Hepatocyte (in vitro differentiated cells): ENCODE measurements around the gene ARAP1. TPM values are rescaled to one million over a fixed set of nuclear protein-coding genes. Genes with fewer than 3 reads are reported as not detected.

Experiments
- DNase-seq: peaks from one replicate; pipeline ENCODE4 v3.0.0-alpha.2; 2016; ENCODE audit warnings: low spot score
- H2AFZ ChIP-seq: fragments of 200-600 bp; sonication (generic); 2 replicates; pipeline ENCODE4 v1.6.0; 2016; ENCODE audit warnings: antibody characterized with exemption, mild to moderate bottlenecking
- H3K27ac ChIP-seq: fragments of 200-600 bp; sonication (generic); 2 replicates; pipeline ENCODE4 v1.5.1; 2016; ENCODE audit warnings: mild to moderate bottlenecking
- H3K27me3 ChIP-seq: fragments of 200-600 bp; sonication (generic); 2 replicates; pipeline ENCODE4 v1.6.1; 2016
- H3K36me3 ChIP-seq: fragments of 200-600 bp; sonication (generic); replicated peaks from 2 replicates; pipeline ENCODE4 v1.5.1; 2016; ENCODE audit warnings: low read depth; ENCODE audit not compliant: insufficient read depth
- H3K4me1 ChIP-seq: fragments of 200-600 bp; sonication (generic); 2 replicates; pipeline ENCODE4 v1.5.1; 2016; ENCODE audit warnings: mild to moderate bottlenecking, moderate library complexity; ENCODE audit not compliant: insufficient read depth
- H3K4me2 ChIP-seq: fragments of 200-600 bp; sonication (generic); 2 replicates; pipeline ENCODE4 v1.6.0; 2016
- H3K4me3 ChIP-seq: fragments of 200-600 bp; sonication (generic); 2 replicates; pipeline ENCODE4 v1.5.1; 2016; ENCODE audit warnings: mild to moderate bottlenecking
- H3K79me2 ChIP-seq: fragments of 200-600 bp; sonication (generic); 2 replicates; pipeline ENCODE4 v1.6.0; 2017; ENCODE audit warnings: mild to moderate bottlenecking
- H3K9me2 ChIP-seq: fragments of 200-600 bp; sonication (generic); replicated peaks from 2 replicates; pipeline ENCODE4 v1.6.0; 2017; ENCODE audit warnings: mild to moderate bottlenecking; ENCODE audit not compliant: insufficient read depth
- H3K9me3 ChIP-seq: fragments of 200-600 bp; sonication (generic); 2 replicates; pipeline ENCODE4 v1.5.1; 2016; ENCODE audit warnings: low read depth, mild to moderate bottlenecking
- H4K20me1 ChIP-seq: fragments of 200-600 bp; sonication (generic); 2 replicates; pipeline ENCODE4 v1.6.0; 2016; ENCODE audit warnings: mild to moderate bottlenecking; ENCODE audit not compliant: insufficient read depth, poor library complexity, severe bottlenecking
- CTCF ChIP-seq: fragments of 200-600 bp; sonication (generic); IDR thresholded peaks from 2 replicates; pipeline ENCODE4 v1.5.1; 2016; ENCODE audit warnings: antibody characterized with exemption, mild to moderate bottlenecking; ENCODE audit not compliant: poor library complexity
- EZH2 ChIP-seq: fragments of 200-600 bp; sonication (generic); IDR thresholded peaks from 2 replicates; pipeline ENCODE4 v1.6.1; 2016; ENCODE audit warnings: antibody characterized with exemption, mild to moderate bottlenecking, borderline replicate concordance
- EZH2phosphoT487 ChIP-seq: fragments of 200-600 bp; sonication (generic); IDR thresholded peaks from one replicate; pipeline ENCODE4 v1.6.1; 2018; ENCODE audit warnings: antibody characterized with exemption, mild to moderate bottlenecking, low read depth, moderate library complexity; ENCODE audit not compliant: unreplicated experiment, severe bottlenecking
- WGBS: methylation state at CpG from one replicate; pipeline ENCODE4 v1.1.6; 2016; ENCODE audit warnings: low lambda C conversion rate; ENCODE audit errors: missing lambda C conversion rate; 5-methylcytosine and 5-hydroxymethylcytosine counted together
- polyA plus RNA-seq: library from polyadenylated mRNA; unstranded; fragments of >200 nt; fragmentation: Nextera tagmentation; extraction: Ambion mirVana; gene quantifications from 2 replicates; pipeline ENCODE4 v1.2.1, GENCODE V29; 2016
- total RNA-seq: library from RNA; depleted of rRNA; stranded (reverse); fragments of >200 nt; gene quantifications from 2 replicates; pipeline ENCODE4 v1.2.3, GENCODE V29; 2014

Gene ARAP1
- total and polyA plus RNA-seq, 2 experiments from 2014 or later: 60.2 to 118 TPM

GRCh38 chr11:72652873-72653630, 99.2 kb downstream of the ARAP1 start:
- TF ChIP-seq CTCF: no peak
- TF ChIP-seq EZH2phosphoT487: no peak
- no peak for TF ChIP-seq EZH2
- Histone ChIP-seq H3K27ac (no peak overlapping the region), H3K27me3 (no peaks in the 10 kb centered on the region), H4K20me1 (no peaks in the 10 kb centered on the region), H3K36me3 (no peaks in the 10 kb centered on the region), H3K4me3 (no peak overlapping the region), H3K9me2 (no peaks in the 10 kb centered on the region), H3K4me2 (no peak overlapping the region), H3K4me1 (no peaks in the 10 kb centered on the region), H3K9me3 (no peaks in the 10 kb centered on the region), H3K79me2 (no peaks in the 10 kb centered on the region), H2AFZ (no peak overlapping the region)
- no peak for DNase-seq
- 35% methylated on average over 13 of the region's 13 CpGs for WGBS

GRCh38 chr11:72652133-72652532, 100.1 kb downstream of the ARAP1 start:
- Histone ChIP-seq H3K27me3 (no peaks in the 10 kb centered on the region), H3K9me3 (no peaks in the 10 kb centered on the region), H2AFZ (no peak overlapping the region), H3K36me3 (no peaks in the 10 kb centered on the region), H3K4me1 (no peaks in the 10 kb centered on the region), H3K79me2 (no peaks in the 10 kb centered on the region), H3K4me2 (no peak overlapping the region), H3K27ac (no peak overlapping the region), H3K9me2 (no peaks in the 10 kb centered on the region), H4K20me1 (no peaks in the 10 kb centered on the region), H3K4me3 (no peak overlapping the region)
- TF ChIP-seq CTCF: no peak
- no peak for TF ChIP-seq EZH2
- TF ChIP-seq EZH2phosphoT487: no peak
- no peak for DNase-seq

GRCh38 chr11:72649215-72649976, 102.8 kb downstream of the ARAP1 start:
- Histone ChIP-seq H3K36me3 (no peaks in the 10 kb centered on the region), H3K4me1 (no peaks in the 10 kb centered on the region), H3K27ac (no peak overlapping the region), H3K9me2 (no peaks in the 10 kb centered on the region), H4K20me1 (no peaks in the 10 kb centered on the region), H3K27me3 (no peaks in the 10 kb centered on the region), H3K9me3 (no peaks in the 10 kb centered on the region), H3K4me3 (no peak overlapping the region), H3K79me2 (no peaks in the 10 kb centered on the region), H2AFZ (no peak overlapping the region), H3K4me2 (no peak overlapping the region)
- WGBS: 81% methylated on average over 5 of the region's 5 CpGs
- DNase-seq: no peak
- TF ChIP-seq EZH2 (no peak), CTCF (no peak), EZH2phosphoT487 (no peak)
